Heart left ventricle (tissue), 16 donors: Measurements from ENCODE around the gene PCCA. TPM values are rescaled to one million over a fixed set of nuclear protein-coding genes. Genes with fewer than 3 reads are reported as not detected.

Experiments
- ATAC-seq, 4 donors: fragments of 200-7000 bp; cut with Tn5 transposase; one replicate each; pipeline ENCODE4 v1.9.1; 2020 to 2022; ENCODE audit warnings: moderate library complexity in 4 of 4, mild to moderate bottlenecking in 3 of 4, moderate number of reproducible peaks in 1 of 4
- DNase-seq, 5 donors: peaks; one replicate each; pipeline ENCODE4 v3.0.0-alpha.2; 2020
- H3K27ac ChIP-seq, 12 donors: fragments of 200-600 bp; sonication (generic) in 4 of 12; one replicate each; pipeline versions ENCODE4 v1.5.0 to v1.8.0; 2016 to 2022; ENCODE audit warnings: mild to moderate bottlenecking in 2 of 12
- H3K27me3 ChIP-seq, 9 donors: fragments of 200-600 bp; sonication (generic) in 2 of 9; one replicate each; pipeline versions ENCODE4 v1.5.1 to v1.8.0; 2016 to 2022; ENCODE audit warnings: mild to moderate bottlenecking in 3 of 9
- H3K36me3 ChIP-seq, 9 donors: fragments of 200-600 bp; sonication (generic) in 2 of 9; one replicate each; pipeline versions ENCODE4 v1.5.0 to v1.8.0; 2018 to 2022; ENCODE audit warnings: mild to moderate bottlenecking in 2 of 9
- H3K4me1 ChIP-seq, 12 donors: fragments of 200-600 bp; sonication (generic) in 4 of 12; one replicate each; pipeline versions ENCODE4 v1.5.0 to v1.8.0; 2016 to 2022; ENCODE audit warnings: mild to moderate bottlenecking in 3 of 12
- H3K4me3 ChIP-seq, 12 donors: fragments of 200-600 bp; sonication (generic) in 4 of 12; one replicate each; pipeline versions ENCODE4 v1.5.0 to v1.8.0; 2017 to 2022; ENCODE audit warnings: mild to moderate bottlenecking in 9 of 12, moderate library complexity in 4 of 12
- H3K9me3 ChIP-seq, 12 donors: fragments of 200-600 bp; sonication (generic) in 4 of 12; one replicate each; pipeline versions ENCODE4 v1.5.0 to v1.8.0; 2016 to 2022; ENCODE audit warnings: mild to moderate bottlenecking in 1 of 12
- POLR2A ChIP-seq, 2 donors: fragments of 450-650 bp; IDR thresholded peaks; one replicate each; pipeline ENCODE4 v1.6.1; 2017; ENCODE audit warnings: antibody characterized with exemption in 2 of 2, mild to moderate bottlenecking in 2 of 2, moderate library complexity in 2 of 2
- WGBS, 4 donors: extraction: QIAGEN DNeasy Blood & Tissue Kit in 2 of 4; methylation state at CpG; one replicate each; pipeline versions ENCODE4 v1.1.5 to v1.1.7; 2013 to 2018; 5-methylcytosine and 5-hydroxymethylcytosine counted together
- intact Hi-C, 10 donors: fragments of 100-400 bp; cut with DNase I; formaldehyde crosslinking; loops; one replicate each; pipeline versions ENCODE4 v1.11.1 to v1.14.2; 2022
- polyA plus RNA-seq, 2 donors: library from polyadenylated mRNA; stranded (reverse); fragments of 200-250 nt; gene quantifications; one replicate each; pipeline ENCODE4 v1.2.3, GENCODE V29; 2013
- total RNA-seq, 9 donors: library from RNA; depleted of rRNA in 2 of 9; stranded (reverse); fragments of >200 nt in 2 of 9; fragmentation: NEBNext Ultra II Directional in 3 of 9; extraction: Animal tissue kit (Norgen Biotek cat#: 25700) in 3 of 9; gene quantifications; one replicate each; pipeline versions ENCODE4 v1.1.0 to v1.2.4, GENCODE V29; 2016 to 2023
- TF ChIP-seq, protein P1 (sequence below), 12 donors: fragments of 200-600 bp; sonication (generic) in 4 of 12; IDR thresholded peaks; one replicate each; pipeline versions ENCODE4 v1.5.0 to v1.8.0; 2018 to 2022; ENCODE audit warnings: antibody characterized with exemption in 12 of 12, mild to moderate bottlenecking in 5 of 12
- donor health status: ischemic (EF 13 %, LVEDD 7.1; RV severe dilation, severe dysfunction).
- donor health status: healthy with polysubstance abuse.
- donor health status: DM: no; HTN: yes; CAD: no.
- donor health status: DM: no; HTN: no; CAD: no.
- donor health status: ischemic (EF 25% LVEDD 6.9; RV normal size, moderate dysfunction).
- donor health status: ischemic (EF 25% LVEDD 5.7; RV mildly dilated, moderate dysfunction).
- donor health status: healthy.
- donor health status: DM: yes; HTN: yes; CAD: no.
- donor health status: ischemic (EF 35%, LVEDD 5.7; RV mildly dilated, moderate dysfunction).
- donor health status: nonischemic (EF 11% LVEDD 7.7; RV severe dilation, severe dysfunction).
- donor health status: DM: yes; HTN: yes; CAD: no.
- donor health status: PGD.
- donor health status: ischemic (EF 29% LVEDD 5.4; RV normal size, mild dysfunction).
- donor health status: nonischemic (EF 23%, LVEDD 6.1; RV moderate dilation, normal function).

The PCCA gene
- total and polyA plus RNA-seq, 11 donors: 25.6 to 67.0 (median 40.9) TPM

DNA sequence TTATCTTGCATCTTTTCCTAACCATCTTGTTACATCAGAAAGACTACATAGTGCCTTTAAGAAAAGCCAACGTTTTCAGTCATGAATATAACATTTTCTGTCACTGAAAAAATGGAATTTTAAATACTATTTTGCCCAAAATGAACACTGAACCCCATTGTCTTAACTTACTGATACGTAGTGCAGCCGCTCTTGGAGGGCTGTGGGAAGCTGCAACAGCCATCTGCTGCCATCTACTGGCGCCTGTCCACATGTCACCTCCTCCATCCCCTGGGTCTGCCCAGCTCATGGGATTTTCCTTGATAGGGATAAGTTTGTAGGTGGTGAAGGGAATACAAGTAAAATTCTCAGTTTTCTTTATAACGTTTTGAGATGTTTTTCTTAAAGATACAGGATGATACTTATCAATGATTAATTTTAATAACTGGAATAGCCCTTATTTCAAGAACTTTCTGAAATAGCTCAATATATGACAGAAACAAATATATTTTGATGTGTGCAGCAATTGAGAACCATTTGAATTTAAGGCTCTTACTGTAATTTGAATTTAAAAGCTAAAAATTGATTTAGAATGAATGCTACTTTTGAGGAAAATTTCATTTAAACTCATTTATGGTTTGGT is 426.0 kb downstream of the PCCA start:
- no peak overlapping the region for H3K4me3 ChIP-seq
- intact Hi-C loops: loop anchor here (1.0 to 10.0 kb wide), 10 partner anchors 270 to 859 kb away; no protein-coding TSS in a partner anchor
- H3K27me3 ChIP-seq: no peaks in the 10 kb centered on the region
- ATAC-seq (peak; percentile 91 to 94 (median 92)), DNase-seq (peak; percentile 71 to 85 (median 76))
- H3K4me1 ChIP-seq: peaks cover 0 to 20% (median 5%) of the 10 kb centered on the region in 12 donors
- 0 to 5% (median 4%) methylated on average over 5 of the region's 5 CpGs for WGBS, 4 donors
- H3K9me3 ChIP-seq: no peaks in the 10 kb centered on the region
- TF ChIP-seq, protein P1, sequence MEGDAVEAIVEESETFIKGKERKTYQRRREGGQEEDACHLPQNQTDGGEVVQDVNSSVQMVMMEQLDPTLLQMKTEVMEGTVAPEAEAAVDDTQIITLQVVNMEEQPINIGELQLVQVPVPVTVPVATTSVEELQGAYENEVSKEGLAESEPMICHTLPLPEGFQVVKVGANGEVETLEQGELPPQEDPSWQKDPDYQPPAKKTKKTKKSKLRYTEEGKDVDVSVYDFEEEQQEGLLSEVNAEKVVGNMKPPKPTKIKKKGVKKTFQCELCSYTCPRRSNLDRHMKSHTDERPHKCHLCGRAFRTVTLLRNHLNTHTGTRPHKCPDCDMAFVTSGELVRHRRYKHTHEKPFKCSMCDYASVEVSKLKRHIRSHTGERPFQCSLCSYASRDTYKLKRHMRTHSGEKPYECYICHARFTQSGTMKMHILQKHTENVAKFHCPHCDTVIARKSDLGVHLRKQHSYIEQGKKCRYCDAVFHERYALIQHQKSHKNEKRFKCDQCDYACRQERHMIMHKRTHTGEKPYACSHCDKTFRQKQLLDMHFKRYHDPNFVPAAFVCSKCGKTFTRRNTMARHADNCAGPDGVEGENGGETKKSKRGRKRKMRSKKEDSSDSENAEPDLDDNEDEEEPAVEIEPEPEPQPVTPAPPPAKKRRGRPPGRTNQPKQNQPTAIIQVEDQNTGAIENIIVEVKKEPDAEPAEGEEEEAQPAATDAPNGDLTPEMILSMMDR (IDR thresholded peaks at IDR 0.05): peak; percentile 83 to 96 (median 93)
- no peak for TF ChIP-seq POLR2A (IDR thresholded peaks at IDR 0.05)
- peaks cover 0 to 12% (median 0%) of the 10 kb centered on the region in 9 donors for H3K36me3 ChIP-seq
- H3K27ac ChIP-seq: no peak overlapping the region

DNA sequence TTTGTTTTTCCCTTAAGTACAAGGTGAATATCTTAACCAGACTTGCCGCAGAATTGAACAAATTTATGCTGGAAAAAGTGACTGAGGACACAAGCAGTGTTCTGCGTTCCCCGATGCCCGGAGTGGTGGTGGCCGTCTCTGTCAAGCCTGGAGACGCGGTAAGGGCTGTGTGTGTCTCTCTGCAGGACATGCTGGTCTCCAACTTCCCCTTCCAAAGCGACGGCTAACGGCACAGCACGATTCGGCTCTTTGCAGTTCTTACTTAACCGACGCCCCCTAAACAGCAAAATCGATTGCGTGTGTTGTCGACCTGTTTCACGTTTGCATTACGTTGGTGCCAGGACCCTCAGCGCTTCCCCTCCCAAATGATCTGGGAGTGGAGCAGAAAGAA is 426.5 kb downstream of the PCCA start:
- no peaks in the 10 kb centered on the region for H3K9me3 ChIP-seq
- no peaks in the 10 kb centered on the region for H3K27me3 ChIP-seq
- H3K36me3 ChIP-seq: peaks cover 0 to 12% (median 0%) of the 10 kb centered on the region in 9 donors
- 78 to 84% (median 80%) methylated on average over 19 to 20 of the region's 20 CpGs for WGBS, 4 donors
- no peak for DNase-seq
- no peak overlapping the region for H3K4me3 ChIP-seq
- no peak for TF ChIP-seq POLR2A (IDR thresholded peaks at IDR 0.05)
- TF ChIP-seq, protein P1 (IDR thresholded peaks at IDR 0.05): no peak
- H3K27ac ChIP-seq: no peak overlapping the region
- intact Hi-C loops: loop anchor here in 8 of 10 donors (2.0 to 10.0 kb wide), 5 partner anchors 271 to 859 kb away; no protein-coding TSS in a partner anchor
- ATAC-seq: no peak
- peaks cover 0 to 20% (median 2%) of the 10 kb centered on the region in 12 donors for H3K4me1 ChIP-seq

DNA sequence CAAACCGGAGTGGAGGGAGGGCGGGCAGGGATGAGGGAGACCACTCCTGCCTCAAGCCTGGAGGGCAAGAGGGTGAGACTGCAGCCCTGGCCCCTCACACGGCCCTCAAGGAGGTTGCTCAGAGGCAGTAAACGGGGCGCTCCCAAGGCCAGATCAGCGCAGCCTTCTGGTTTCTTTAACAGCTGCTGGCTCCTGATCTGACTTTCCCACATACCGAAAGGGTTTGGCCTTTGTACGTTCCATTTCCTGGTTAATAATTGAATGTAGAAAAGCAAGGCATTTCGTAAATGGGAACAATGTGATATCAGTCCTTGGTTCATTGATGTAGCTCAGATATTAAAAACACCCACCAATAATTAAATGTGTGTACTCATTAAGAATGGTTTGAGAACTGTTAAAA is 428.2 kb downstream of the PCCA start:
- intact Hi-C loops: loop anchor here in 5 of 10 donors (5.0 to 10.0 kb wide), 3 partner anchors 272 to 600 kb away; no protein-coding TSS in a partner anchor
- H3K4me1 ChIP-seq: peaks cover 0 to 12% (median 0%) of the 10 kb centered on the region in 12 donors
- ATAC-seq: no peak
- no peaks in the 10 kb centered on the region for H3K9me3 ChIP-seq
- no peak for DNase-seq
- TF ChIP-seq POLR2A (IDR thresholded peaks at IDR 0.05): no peak
- TF ChIP-seq, protein P1 (IDR thresholded peaks at IDR 0.05): no peak
- peaks cover 0 to 12% (median 0%) of the 10 kb centered on the region in 9 donors for H3K36me3 ChIP-seq
- H3K4me3 ChIP-seq: no peak overlapping the region
- no peak overlapping the region for H3K27ac ChIP-seq
- no peaks in the 10 kb centered on the region for H3K27me3 ChIP-seq
- WGBS, 4 donors: 90 to 94% (median 94%) methylated on average over 9 of the region's 9 CpGs

DNA sequence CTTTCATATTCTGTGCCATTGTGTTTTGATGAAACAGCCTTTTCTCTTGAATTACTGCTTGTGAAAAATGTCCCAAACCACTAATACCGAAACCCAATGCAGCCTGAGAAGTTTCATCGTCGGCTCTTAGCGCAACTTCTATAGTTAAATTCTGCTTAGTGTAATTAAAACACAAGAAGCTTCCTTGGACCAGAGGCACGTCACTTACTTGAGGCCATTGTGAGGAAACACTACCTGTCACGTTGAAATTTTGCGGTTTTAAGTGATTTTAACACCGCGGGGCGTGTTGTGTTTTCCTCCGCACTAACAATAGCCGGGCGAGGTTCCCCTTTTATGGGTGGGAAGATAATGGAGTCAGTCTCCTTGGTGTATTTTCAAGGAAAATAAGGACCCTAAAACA is 428.8 kb downstream of the PCCA start:
- Histone ChIP-seq H3K36me3 (peaks cover 0 to 12% (median 0%) of the 10 kb centered on the region in 9 donors), H3K9me3 (no peaks in the 10 kb centered on the region), H3K27me3 (no peaks in the 10 kb centered on the region), H3K4me1 (peaks cover 0 to 9% (median 0%) of the 10 kb centered on the region in 12 donors), H3K27ac (no peak overlapping the region), H3K4me3 (no peak overlapping the region)
- 83 to 95% (median 89%) methylated on average over 13 of the region's 13 CpGs for WGBS, 4 donors
- intact Hi-C loops: loop anchor here in 5 of 10 donors (5.0 to 10.0 kb wide), 3 partner anchors 273 to 600 kb away; no protein-coding TSS in a partner anchor
- no peak for ATAC-seq
- DNase-seq: no peak
- TF ChIP-seq, protein P1 (IDR thresholded peaks at IDR 0.05): no peak
- no peak for TF ChIP-seq POLR2A (IDR thresholded peaks at IDR 0.05)
